Measurements from ENCODE around the gene TRIM24. TPM values are rescaled to one million over a fixed set of nuclear protein-coding genes. Genes with fewer than 3 reads are reported as not detected.

The TRIM24 gene
- total RNA-seq, 4 donors from 2014 or later, result 12.1 to 26.9 (median 19.6) TPM

GRCh38 chr7:138618506-138618905 is 158.4 kb downstream of the TRIM24 start:
- no peaks in the 10 kb centered on the region for H3K36me3 ChIP-seq
- no peak for DNase-seq
- H3K27me3 ChIP-seq, result no peaks in the 10 kb centered on the region
- intact Hi-C loops (cut with DNase I; ENCODE audit: low total_unique reads), result no loop called here
- no peak for TF ChIP-seq CTCF (IDR thresholded peaks at IDR 0.05)
- no peak for TF ChIP-seq EP300 (IDR thresholded peaks at IDR 0.05; ENCODE audit: low read depth)
- no peak for TF ChIP-seq POLR2A (IDR thresholded peaks at IDR 0.05)
- no peak overlapping the region for H3K27ac ChIP-seq
- in situ Hi-C loops (cut with MboI; ENCODE audit: low pct_ligation_motif_present in 1 of 4, low pct_unique_long_range_greater_than_20kb in 1 of 4, low sequenced_read_pairs in 3 of 4), result no loop called here
- H3K9me3 ChIP-seq, result no peaks in the 10 kb centered on the region
- H3K4me3 ChIP-seq, result no peak overlapping the region
- no peaks in the 10 kb centered on the region for H3K4me1 ChIP-seq
- 95 to 98% methylated on average over 8 to 10 of the region's 10 CpGs for WGBS, 2 donors (ENCODE audit: low coverage in 1 of 2)

GRCh38 chr7:138618933-138619332 is 158.9 kb downstream of the TRIM24 start:
- intact Hi-C loops (cut with DNase I; ENCODE audit: low total_unique reads), result no loop called here
- no peak for DNase-seq
- TF ChIP-seq POLR2A (IDR thresholded peaks at IDR 0.05) (no peak), EP300 (IDR thresholded peaks at IDR 0.05; ENCODE audit: low read depth) (no peak), CTCF (IDR thresholded peaks at IDR 0.05) (no peak), POLR2AphosphoS5 (IDR thresholded peaks at IDR 0.05) (no peak)
- in situ Hi-C loops (cut with MboI; ENCODE audit: low pct_ligation_motif_present in 1 of 4, low pct_unique_long_range_greater_than_20kb in 1 of 4, low sequenced_read_pairs in 3 of 4), result no loop called here
- Histone ChIP-seq H3K9me3 (no peaks in the 10 kb centered on the region), H3K27me3 (no peaks in the 10 kb centered on the region), H3K36me3 (no peaks in the 10 kb centered on the region), H3K27ac (no peak overlapping the region), H3K4me3 (no peak overlapping the region), H3K4me1 (no peaks in the 10 kb centered on the region)

- Histone ChIP-seq H3K36me3 (no peaks in the 10 kb centered on the region), H3K9me3 (no peaks in the 10 kb centered on the region), H3K27me3 (no peaks in the 10 kb centered on the region), H3K4me1 (no peaks in the 10 kb centered on the region), H3K27ac (no peak overlapping the region), H3K4me3 (no peak overlapping the region)
- DNase-seq, result no peak
- in situ Hi-C loops (cut with MboI; ENCODE audit: low pct_ligation_motif_present in 1 of 4, low pct_unique_long_range_greater_than_20kb in 1 of 4, low sequenced_read_pairs in 3 of 4) (no loop called here), intact Hi-C loops (cut with DNase I; ENCODE audit: low total_unique reads) (no loop called here)
- 90 to 91% methylated on average over 1 of the region's 1 CpG for WGBS, 2 donors (ENCODE audit: low coverage in 1 of 2)
- TF ChIP-seq EP300 (IDR thresholded peaks at IDR 0.05; ENCODE audit: low read depth) (no peak), CTCF (IDR thresholded peaks at IDR 0.05) (no peak), POLR2AphosphoS5 (IDR thresholded peaks at IDR 0.05) (no peak)
Measured at GRCh38 chr7:138622841-138623240, 162.8 kb downstream of the TRIM24 start.

- Histone ChIP-seq H3K9me3 (no peaks in the 10 kb centered on the region), H3K27ac (no peak overlapping the region), H3K27me3 (no peaks in the 10 kb centered on the region), H3K4me3 (no peak overlapping the region), H3K36me3 (no peaks in the 10 kb centered on the region), H3K4me1 (no peaks in the 10 kb centered on the region)
- in situ Hi-C loops (cut with MboI; ENCODE audit: low pct_ligation_motif_present in 1 of 4, low pct_unique_long_range_greater_than_20kb in 1 of 4, low sequenced_read_pairs in 3 of 4) (no loop called here), intact Hi-C loops (cut with DNase I; ENCODE audit: low total_unique reads) (loop anchor here (5.0 kb wide), 1 partner anchor 1238 kb away; no protein-coding TSS in a partner anchor)
- DNase-seq, result no peak
- 42 to 67% methylated on average over 3 of the region's 3 CpGs for WGBS, 2 donors (ENCODE audit: low coverage in 1 of 2)
- TF ChIP-seq CTCF (IDR thresholded peaks at IDR 0.05) (no peak), EP300 (IDR thresholded peaks at IDR 0.05; ENCODE audit: low read depth) (no peak), POLR2AphosphoS5 (IDR thresholded peaks at IDR 0.05) (no peak), POLR2A (IDR thresholded peaks at IDR 0.05) (no peak)
Measured at GRCh38 chr7:138625084-138625848, 165.2 kb downstream of the TRIM24 start.
